ENCODE measurements around the gene CALML3.

GRCh38 chr10:5545011-5545410 is 20.2 kb downstream of the CALML3 start:
- no peak for TF ChIP-seq CTCF (conservative IDR thresholded peaks at IDR 0.05; ENCODE audit: low read length)
- TF ChIP-seq EZH2phosphoT487 (IDR thresholded peaks at IDR 0.05; ENCODE audit: borderline replicate concordance, low read depth, low read length) = no peak
